Parietal lobe (tissue), 2 donors: ENCODE data around the gene SMIM24. TPM values are rescaled to one million over a fixed set of nuclear protein-coding genes. Genes with fewer than 3 reads are reported as not detected.

Source experiments
- small RNA-seq: library from RNA; depleted of rRNA; stranded (forward); fragments of <200 nt; gene quantifications from one replicate; pipeline ENCODE3, GENCODE V24; 2014; ENCODE audit warnings: low replicate concordance
- total RNA-seq: library from RNA; depleted of rRNA; stranded (reverse); fragments of >200 nt; gene quantifications from one replicate; pipeline ENCODE4 v1.2.3, GENCODE V29; 2014

Gene SMIM24
- not detected for total RNA-seq

DNA sequence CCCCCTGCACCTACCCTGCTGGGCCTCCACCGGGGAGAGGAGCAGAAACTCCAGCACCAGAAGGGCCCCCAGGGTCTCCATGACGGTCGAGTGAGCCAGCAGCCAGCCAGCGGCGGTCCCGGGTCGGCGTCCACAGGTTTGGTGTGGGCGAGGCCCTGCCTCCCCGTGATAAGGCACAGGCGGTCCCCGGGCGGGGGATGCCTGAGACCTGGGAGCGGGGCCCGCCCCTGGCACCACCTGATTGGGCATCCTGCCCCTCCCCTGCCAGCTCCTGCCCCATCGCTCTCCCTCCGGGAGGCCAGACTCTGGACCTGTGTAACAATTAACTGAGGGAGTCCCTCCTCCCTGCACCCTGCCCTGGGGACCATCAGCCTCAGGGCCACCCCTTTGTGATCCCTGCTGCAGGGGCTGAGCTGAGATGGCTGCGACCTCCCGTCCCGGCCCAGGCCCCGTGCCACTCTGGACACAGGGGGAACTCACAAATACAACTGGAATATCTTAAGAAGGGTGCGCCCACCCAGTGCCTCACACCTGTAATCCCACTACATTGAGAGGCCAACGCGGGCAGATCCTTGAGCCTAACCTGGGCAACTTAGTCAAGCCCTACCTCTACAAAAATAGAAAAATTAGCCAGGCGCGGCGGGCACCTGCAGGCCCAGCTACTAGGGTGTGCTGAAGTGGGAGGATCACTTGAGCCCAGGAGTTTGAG is at the start of gene SMIM24:
SMIM24 (minus strand) TSS at position 143 of the 709 bp plus-strand sequence; CDS start at position 81, 62 bp downstream.

DNA sequence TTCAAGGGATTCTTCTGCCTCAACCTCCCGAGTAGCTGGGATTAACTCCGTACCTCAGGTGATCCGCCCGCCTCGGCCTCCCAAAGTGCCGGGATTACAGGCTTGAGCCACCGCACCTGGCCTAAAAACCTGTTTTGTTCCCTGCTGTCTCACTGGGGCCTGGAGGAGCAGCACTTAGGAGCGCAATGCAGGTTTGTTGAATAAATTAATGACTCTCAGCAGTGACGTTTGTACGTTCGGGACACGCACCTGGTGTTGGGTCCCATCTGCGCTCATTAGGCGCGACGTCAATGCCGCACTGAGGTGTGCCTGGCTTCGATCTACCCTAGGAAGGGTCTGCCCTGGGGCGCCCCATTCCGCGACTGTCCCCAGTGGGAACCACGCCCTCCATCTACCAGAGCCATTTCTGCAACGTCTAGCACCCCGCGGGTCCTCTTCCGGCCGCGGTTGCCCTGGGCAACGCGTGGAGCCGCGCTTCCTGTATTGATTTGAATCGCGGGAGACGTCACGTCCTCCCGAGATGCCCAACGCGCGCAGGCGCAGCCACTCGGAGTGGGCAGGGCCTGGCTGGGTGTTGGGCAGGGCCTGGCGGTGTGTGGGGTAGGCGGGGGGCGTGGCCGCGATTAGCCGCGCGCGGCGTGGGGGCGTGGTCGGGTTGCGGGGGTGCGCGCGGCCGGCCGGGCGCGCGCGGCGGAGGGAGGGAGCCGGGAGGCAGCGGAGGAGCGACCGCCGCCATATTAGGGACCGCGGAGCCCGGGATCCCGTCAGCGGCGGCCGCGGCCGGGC is 25.5 kb upstream of the SMIM24 start, which contains the start of gene FZR1:
FZR1 (plus strand) TSS at position 714 of the 786 bp plus-strand sequence. CDS start 16,679 bp downstream, outside the sequence.

DNA sequence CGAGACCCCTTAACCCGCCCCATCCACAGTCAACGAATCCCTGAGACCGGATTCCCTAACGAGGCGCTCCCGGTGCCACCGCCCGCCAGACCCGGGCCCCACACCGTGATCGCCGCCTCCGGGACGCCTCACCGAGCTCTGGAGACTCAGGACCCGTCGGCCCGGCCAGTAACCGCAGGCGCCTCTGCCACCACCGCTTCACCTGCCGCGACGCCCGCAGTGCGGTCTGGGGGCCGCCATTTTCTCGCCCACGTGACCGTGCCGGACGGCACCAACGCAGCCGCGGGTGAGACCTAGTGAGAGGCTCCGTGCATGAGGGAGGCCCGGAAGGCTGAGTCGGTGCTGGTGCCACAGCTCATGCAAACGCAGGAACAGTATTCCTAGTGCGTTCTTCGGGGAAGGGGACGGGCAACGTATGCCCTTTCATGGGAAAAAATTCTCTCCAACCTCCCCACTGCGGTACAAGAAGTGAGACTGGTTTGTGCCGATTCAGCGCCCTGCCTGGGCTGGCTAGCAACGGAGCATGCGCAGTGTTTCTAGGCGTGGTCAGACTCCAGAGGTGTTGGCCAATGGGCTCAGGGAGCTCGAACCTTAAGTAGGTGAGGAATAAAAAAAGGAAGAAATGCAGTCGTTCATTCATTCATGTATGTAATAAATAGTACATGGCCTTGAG is 20.2 kb upstream of the SMIM24 start, which contains the start of gene DOHH:
DOHH (minus strand) TSS at position 246 of the 673 bp plus-strand sequence. CDS start 3,860 bp downstream, outside the sequence.

DNA sequence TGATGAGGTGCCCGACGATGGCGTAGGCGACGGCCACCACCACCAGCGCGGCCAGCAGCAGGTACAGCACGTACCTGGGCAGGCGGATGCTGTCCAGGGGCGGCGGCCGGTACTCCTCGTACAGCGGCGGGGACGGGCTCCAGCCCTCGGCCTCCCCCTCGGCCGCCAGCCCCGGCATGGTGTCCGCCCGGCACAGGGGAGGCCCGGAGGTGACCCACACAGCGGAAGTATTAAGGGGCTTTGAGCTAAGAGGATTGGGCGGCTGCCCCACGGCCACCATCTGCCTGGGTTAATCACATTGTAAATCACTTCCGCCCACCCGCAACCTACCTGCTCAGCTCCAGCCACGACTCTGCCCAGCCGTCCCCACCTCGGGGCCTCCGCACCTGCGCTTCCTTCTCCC is 2.9 kb upstream of the SMIM24 start, which contains the start of gene SMIM44:
SMIM44 (minus strand) TSS at position 216 of the 403 bp plus-strand sequence; CDS start at position 178, 38 bp downstream.

Small RNAs within 50 kb of the gene (small RNA-seq; reads per million reads assigned to genes)
- gene RF00212: not detected

Other genes starting within 250 kb of the SMIM24 start
- gene NFIC, start 113.9 kb downstream of the SMIM24 start, total RNA-seq: 10.0 TPM
- gene SMIM44, start 2.9 kb upstream of the SMIM24 start, total RNA-seq: not detected
- 9.1 TPM for gene DOHH, start 20.1 kb upstream of the SMIM24 start, total RNA-seq
- gene FZR1, start 25.8 kb upstream of the SMIM24 start, total RNA-seq: 62.0 TPM
- not detected for gene TEKTIP1, start 58.6 kb upstream of the SMIM24 start, total RNA-seq
- gene MFSD12, start 77.1 kb upstream of the SMIM24 start, total RNA-seq: 42.9 TPM
- gene HMG20B, start 92.4 kb upstream of the SMIM24 start, total RNA-seq: 11.0 TPM
- under 0.01 TPM for gene GIPC3, start 105.0 kb upstream of the SMIM24 start, total RNA-seq
- 0.63 TPM for gene TBXA2R, start 126.3 kb upstream of the SMIM24 start, total RNA-seq
- 26.6 TPM for gene CACTIN, start 146.3 kb upstream of the SMIM24 start, total RNA-seq
- gene PIP5K1C, start 219.9 kb upstream of the SMIM24 start, total RNA-seq: 32.9 TPM
- not detected for gene TJP3, start 227.9 kb upstream of the SMIM24 start, total RNA-seq